HepG2 (cell line): Measurements from ENCODE around the gene TTC38. TPM values are rescaled to one million over a fixed set of nuclear protein-coding genes. Genes with fewer than 3 reads are reported as not detected.

ENCODE experiments used
- BHLHE40 ChIP-seq: IDR thresholded peaks from 2 replicates; pipeline ENCODE4 v1.6.1; 2011; ENCODE audit warnings: low read length, improper control_type of control experiment
- GTF3A ChIP-seq: sonication (generic); formaldehyde crosslinking; conservative IDR thresholded peaks from 2 replicates; pipeline ENCODE4 v1.4.0; 2020; ENCODE audit warnings: mild to moderate bottlenecking, missing genetic modification reagents
- HOXA3 ChIP-seq: sonication (generic); formaldehyde crosslinking; IDR thresholded peaks from 2 replicates; pipeline ENCODE4 v1.5.0; 2020; ENCODE audit warnings: missing genetic modification reagents
- KDM1A ChIP-seq: IDR thresholded peaks from 2 replicates; pipeline ENCODE4 v1.6.1; 2016; ENCODE audit warnings: missing compliant biosample characterization
- KLF16 ChIP-seq, 2 experiments: sonication (generic) in 1 of 2; formaldehyde crosslinking in 1 of 2; IDR thresholded peaks; 2 replicates each; pipeline versions ENCODE4 v1.6.1 to v1.8.0; 2016 to 2023; ENCODE audit warnings: missing genetic modification reagents in 2 of 2, missing compliant biosample characterization in 1 of 2
- KLF6 ChIP-seq: IDR thresholded peaks from 2 replicates; pipeline ENCODE4 v1.8.0; 2016; ENCODE audit warnings: missing biosample characterization, missing genetic modification reagents
- MAFF ChIP-seq: IDR thresholded peaks from 2 replicates; pipeline ENCODE4 v1.6.1; 2011; ENCODE audit warnings: low read depth, low read length, improper control_type of control experiment
- MTF1 ChIP-seq: sonication (generic); formaldehyde crosslinking; IDR thresholded peaks from 2 replicates; pipeline ENCODE4 v1.5.0; 2020; ENCODE audit warnings: missing genetic modification reagents
- NCOA1 ChIP-seq: sonication (generic); formaldehyde crosslinking; IDR thresholded peaks from 2 replicates; pipeline ENCODE4 v1.9.0; 2021; ENCODE audit warnings: missing genetic modification reagents
- RFX1 ChIP-seq: fragments of 450-650 bp; IDR thresholded peaks from 2 replicates; pipeline ENCODE4 v1.6.1; 2017
- YEATS2 ChIP-seq: sonication (generic); formaldehyde crosslinking; IDR thresholded peaks from 2 replicates; pipeline ENCODE4 v1.4.0; 2020; ENCODE audit warnings: missing genetic modification reagents, borderline replicate concordance
- ZNF230 ChIP-seq: sonication (generic); formaldehyde crosslinking; IDR thresholded peaks from 2 replicates; pipeline ENCODE4 v1.4.0; 2020; ENCODE audit warnings: mild to moderate bottlenecking, missing genetic modification reagents
- ZNF264 ChIP-seq: sonication (generic); formaldehyde crosslinking; IDR thresholded peaks from 2 replicates; pipeline ENCODE4 v1.4.0; 2020; ENCODE audit warnings: missing genetic modification reagents
- ZNF556 ChIP-seq: sonication (generic); formaldehyde crosslinking; IDR thresholded peaks from 2 replicates; pipeline ENCODE4 v1.4.0; 2020; ENCODE audit warnings: mild to moderate bottlenecking, missing genetic modification reagents, borderline replicate concordance
- ZNF720 ChIP-seq: sonication (generic); formaldehyde crosslinking; IDR thresholded peaks from 2 replicates; pipeline ENCODE4 v1.4.0; 2020; ENCODE audit warnings: missing genetic modification reagents
- ZNF781 ChIP-seq: sonication (generic); formaldehyde crosslinking; IDR thresholded peaks from 2 replicates; pipeline ENCODE4 v1.5.1; 2020; ENCODE audit warnings: borderline replicate concordance, mild to moderate bottlenecking, missing genetic modification reagents; ENCODE audit errors: not compliant biosample characterization
- ZNF879 ChIP-seq: sonication (generic); formaldehyde crosslinking; IDR thresholded peaks from 2 replicates; pipeline ENCODE4 v1.8.1; 2023; ENCODE audit warnings: missing genetic modification reagents
- polyA plus RNA-seq, 8 experiments: library from polyadenylated mRNA; depleted of rRNA in 3 of 8; stranded (reverse) in 7 of 8; unstranded in 1 of 8; fragments of >200 nt; fragmentation: Illumina TruSeq in 4 of 8; extraction: Trizol in 4 of 8; gene quantifications; 2 replicates each; pipeline versions ENCODE4 v1.2.1 to v1.2.3, GENCODE V29; 2011 to 2016; ENCODE audit warnings: low read depth in 4 of 8, missing spikeins in 1 of 8, mixed read lengths in 1 of 8; ENCODE audit not compliant: insufficient read depth in 1 of 8
- total RNA-seq, 5 experiments: library from RNA; depleted of rRNA; stranded (reverse); fragments of >200 nt; fragmentation: Illumina TruSeq; extraction: Trizol; gene quantifications; 2 replicates each; pipeline ENCODE4 v1.2.3, GENCODE V29; 2016; ENCODE audit warnings: low read depth in 1 of 5
- TF ChIP-seq, protein P1 (sequence below): sonication (generic); formaldehyde crosslinking; IDR thresholded peaks from 2 replicates; pipeline ENCODE4 v1.4.0; 2020; ENCODE audit warnings: missing genetic modification reagents, borderline replicate concordance
- TF ChIP-seq, protein P2 (sequence below): sonication (generic); formaldehyde crosslinking; IDR thresholded peaks from 2 replicates; pipeline ENCODE4 v1.4.0; 2020; ENCODE audit warnings: mild to moderate bottlenecking, missing genetic modification reagents
- TF ChIP-seq, protein P3 (sequence below): sonication (generic); formaldehyde crosslinking; IDR thresholded peaks from 2 replicates; pipeline ENCODE4 v1.4.0; 2020; ENCODE audit warnings: missing genetic modification reagents
- TF ChIP-seq, protein P4 (sequence below): IDR thresholded peaks from 2 replicates; pipeline ENCODE4 v1.6.1; 2016; ENCODE audit warnings: missing genetic modification reagents, missing compliant biosample characterization
- TF ChIP-seq, protein P5 (sequence below): sonication (generic); formaldehyde crosslinking; IDR thresholded peaks from 2 replicates; pipeline ENCODE4 v1.8.0; 2022; ENCODE audit warnings: mild to moderate bottlenecking, missing genetic modification reagents, borderline replicate concordance
- TF ChIP-seq, protein P6 (sequence below): sonication (generic); formaldehyde crosslinking; IDR thresholded peaks from 2 replicates; pipeline ENCODE4 v1.4.0; 2020; ENCODE audit warnings: missing genetic modification reagents, low read depth, mild to moderate bottlenecking, borderline replicate concordance

TTC38 gene
- total and polyA plus RNA-seq, 2 of the 13 experiments (the other 11 are each of a cell fraction or from before 2014, with no cell fraction given): 101 to 105 TPM

DNA sequence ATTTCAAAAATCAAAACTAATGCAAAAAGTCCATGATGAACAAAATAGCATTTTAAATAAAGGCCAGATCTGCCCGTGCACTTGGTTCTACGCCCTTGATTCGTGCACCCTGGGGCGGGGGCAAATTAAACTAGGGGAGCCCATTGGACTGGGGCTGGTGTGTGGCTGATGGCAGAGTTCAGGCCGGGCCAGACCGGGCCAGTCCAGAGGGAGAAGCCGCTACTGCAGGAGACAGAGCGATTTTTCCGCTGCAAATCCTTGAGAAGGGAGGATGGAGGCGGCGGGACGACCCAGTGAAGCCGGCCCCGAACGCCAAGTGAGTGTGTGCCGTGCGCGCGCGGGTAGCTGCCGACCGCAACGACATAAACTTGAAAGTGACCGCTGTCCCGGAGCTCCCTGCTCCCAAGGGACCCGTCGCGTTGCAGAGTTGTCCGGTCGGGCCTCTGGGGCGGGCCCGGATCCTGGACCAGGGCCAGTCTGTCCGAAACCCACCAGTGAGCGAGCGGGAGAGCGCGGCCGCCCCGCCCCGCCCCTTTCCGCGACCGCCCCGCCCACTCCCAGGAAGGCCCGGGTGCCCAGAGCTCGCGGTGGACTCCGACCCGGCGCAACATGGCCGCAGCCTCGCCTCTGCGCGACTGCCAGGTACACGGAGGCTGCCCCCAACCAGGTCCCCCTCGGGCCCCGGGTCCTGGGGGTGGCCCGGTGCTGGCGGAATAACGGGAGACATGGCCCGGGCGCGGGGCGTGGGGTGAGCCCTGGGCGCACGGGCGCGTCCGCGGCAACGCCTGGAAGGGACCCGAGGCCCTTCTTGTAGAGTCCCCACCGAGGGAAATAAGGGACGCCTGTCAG is at the start of gene TTC38 (continued):
- TF ChIP-seq ZNF781 (CRISPR knock-in tag) (peak; percentile 3), KLF16 (CRISPR knock-in tag; IDR thresholded peaks at IDR 0.05) (peak in 1 of 2 experiments; percentile 69; a peak in 2 of 4 replicates), ZNF264 (no peak), MAFF (no peak), RFX1 (no peak), ZNF879 (CRISPR knock-in tag) (0 out of 2 replicates have a peak, but pooled peaks have one; percentile 48), ZNF230 (no peak; the same call in 1 of the 2 replicates), KLF6 (CRISPR knock-in tag) (peak; percentile 76; the same call in 1 of the 2 replicates), ZNF556 (CRISPR knock-in tag) (peak; percentile 61; the same call in 1 of the 2 replicates), KDM1A (no peak), NCOA1 (CRISPR knock-in tag) (no peak), BHLHE40 (no peak), MTF1 (no peak; the same call in 1 of the 2 replicates), HOXA3 (CRISPR knock-in tag) (no peak; the same call in 1 of the 2 replicates), ZNF720 (CRISPR knock-in tag) (no peak), GTF3A (no peak), YEATS2 (peak; percentile 63; the same call in 1 of the 2 replicates)
- TF ChIP-seq, protein P1, sequence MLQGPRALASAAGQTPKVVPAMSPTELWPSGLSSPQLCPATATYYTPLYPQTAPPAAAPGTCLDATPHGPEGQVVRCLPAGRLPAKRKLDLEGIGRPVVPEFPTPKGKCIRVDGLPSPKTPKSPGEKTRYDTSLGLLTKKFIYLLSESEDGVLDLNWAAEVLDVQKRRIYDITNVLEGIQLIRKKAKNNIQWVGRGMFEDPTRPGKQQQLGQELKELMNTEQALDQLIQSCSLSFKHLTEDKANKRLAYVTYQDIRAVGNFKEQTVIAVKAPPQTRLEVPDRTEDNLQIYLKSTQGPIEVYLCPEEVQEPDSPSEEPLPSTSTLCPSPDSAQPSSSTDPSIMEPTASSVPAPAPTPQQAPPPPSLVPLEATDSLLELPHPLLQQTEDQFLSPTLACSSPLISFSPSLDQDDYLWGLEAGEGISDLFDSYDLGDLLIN (CRISPR knock-in tag): no peak
- TF ChIP-seq, protein P2, sequence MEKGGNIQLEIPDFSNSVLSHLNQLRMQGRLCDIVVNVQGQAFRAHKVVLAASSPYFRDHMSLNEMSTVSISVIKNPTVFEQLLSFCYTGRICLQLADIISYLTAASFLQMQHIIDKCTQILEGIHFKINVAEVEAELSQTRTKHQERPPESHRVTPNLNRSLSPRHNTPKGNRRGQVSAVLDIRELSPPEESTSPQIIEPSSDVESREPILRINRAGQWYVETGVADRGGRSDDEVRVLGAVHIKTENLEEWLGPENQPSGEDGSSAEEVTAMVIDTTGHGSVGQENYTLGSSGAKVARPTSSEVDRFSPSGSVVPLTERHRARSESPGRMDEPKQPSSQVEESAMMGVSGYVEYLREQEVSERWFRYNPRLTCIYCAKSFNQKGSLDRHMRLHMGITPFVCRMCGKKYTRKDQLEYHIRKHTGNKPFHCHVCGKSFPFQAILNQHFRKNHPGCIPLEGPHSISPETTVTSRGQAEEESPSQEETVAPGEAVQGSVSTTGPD (CRISPR knock-in tag): no peak
- TF ChIP-seq, protein P3, sequence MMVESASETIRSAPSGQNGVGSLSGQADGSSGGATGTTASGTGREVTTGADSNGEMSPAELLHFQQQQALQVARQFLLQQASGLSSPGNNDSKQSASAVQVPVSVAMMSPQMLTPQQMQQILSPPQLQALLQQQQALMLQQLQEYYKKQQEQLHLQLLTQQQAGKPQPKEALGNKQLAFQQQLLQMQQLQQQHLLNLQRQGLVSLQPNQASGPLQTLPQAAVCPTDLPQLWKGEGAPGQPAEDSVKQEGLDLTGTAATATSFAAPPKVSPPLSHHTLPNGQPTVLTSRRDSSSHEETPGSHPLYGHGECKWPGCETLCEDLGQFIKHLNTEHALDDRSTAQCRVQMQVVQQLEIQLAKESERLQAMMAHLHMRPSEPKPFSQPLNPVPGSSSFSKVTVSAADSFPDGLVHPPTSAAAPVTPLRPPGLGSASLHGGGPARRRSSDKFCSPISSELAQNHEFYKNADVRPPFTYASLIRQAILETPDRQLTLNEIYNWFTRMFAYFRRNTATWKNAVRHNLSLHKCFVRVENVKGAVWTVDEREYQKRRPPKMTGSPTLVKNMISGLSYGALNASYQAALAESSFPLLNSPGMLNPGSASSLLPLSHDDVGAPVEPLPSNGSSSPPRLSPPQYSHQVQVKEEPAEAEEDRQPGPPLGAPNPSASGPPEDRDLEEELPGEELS (CRISPR knock-in tag): 0 out of 2 replicates have a peak, but pooled peaks have one; percentile 3
- TF ChIP-seq, protein P4, sequence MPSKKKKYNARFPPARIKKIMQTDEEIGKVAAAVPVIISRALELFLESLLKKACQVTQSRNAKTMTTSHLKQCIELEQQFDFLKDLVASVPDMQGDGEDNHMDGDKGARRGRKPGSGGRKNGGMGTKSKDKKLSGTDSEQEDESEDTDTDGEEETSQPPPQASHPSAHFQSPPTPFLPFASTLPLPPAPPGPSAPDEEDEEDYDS: peak; percentile 76
- TF ChIP-seq, protein P5, sequence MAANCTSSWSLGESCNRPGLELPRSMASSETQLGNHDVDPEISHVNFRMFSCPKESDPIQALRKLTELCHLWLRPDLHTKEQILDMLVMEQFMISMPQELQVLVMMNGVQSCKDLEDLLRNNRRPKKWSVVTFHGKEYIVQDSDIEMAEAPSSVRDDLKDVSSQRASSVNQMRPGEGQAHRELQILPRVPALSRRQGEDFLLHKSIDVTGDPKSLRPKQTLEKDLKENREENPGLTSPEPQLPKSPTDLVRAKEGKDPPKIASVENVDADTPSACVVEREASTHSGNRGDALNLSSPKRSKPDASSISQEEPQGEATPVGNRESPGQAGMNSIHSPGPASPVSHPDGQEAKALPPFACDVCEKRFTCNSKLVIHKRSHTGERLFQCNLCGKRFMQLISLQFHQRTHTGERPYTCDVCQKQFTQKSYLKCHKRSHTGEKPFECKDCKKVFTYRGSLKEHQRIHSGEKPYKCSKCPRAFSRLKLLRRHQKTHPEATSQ (CRISPR knock-in tag): no peak
- TF ChIP-seq, protein P6, sequence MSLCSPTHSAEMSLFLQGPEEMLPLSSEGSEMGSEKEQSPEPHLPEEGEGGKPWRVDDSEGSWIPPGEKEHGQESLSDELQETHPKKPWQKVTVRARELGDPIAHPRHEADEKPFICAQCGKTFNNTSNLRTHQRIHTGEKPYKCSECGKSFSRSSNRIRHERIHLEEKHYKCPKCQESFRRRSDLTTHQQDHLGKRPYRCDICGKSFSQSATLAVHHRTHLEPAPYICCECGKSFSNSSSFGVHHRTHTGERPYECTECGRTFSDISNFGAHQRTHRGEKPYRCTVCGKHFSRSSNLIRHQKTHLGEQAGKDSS (CRISPR knock-in tag): 0 out of 2 replicates have a peak, but pooled peaks have one; percentile 64
